IPS DF 6.9 (cell line): ENCODE measurements around the gene CACNA1H.

Experiments used
- DNase-seq: peaks from one replicate; pipeline ENCODE4 v3.0.0-alpha.2; 2013; ENCODE audit warnings: low read depth, low spot score
- H3K27ac ChIP-seq: one replicate; pipeline ENCODE4 v1.5.1; 2013; ENCODE audit warnings: low read length, control low read depth
- H3K27me3 ChIP-seq: 2 replicates; pipeline ENCODE4 v1.6.1; 2013; ENCODE audit warnings: mild to moderate bottlenecking, low read length; ENCODE audit not compliant: control insufficient read depth, insufficient read depth
- H3K36me3 ChIP-seq: 2 replicates; pipeline ENCODE4 v1.6.1; 2013; ENCODE audit warnings: low read length; ENCODE audit not compliant: control insufficient read depth, insufficient read depth
- H3K4me1 ChIP-seq: 2 replicates; pipeline ENCODE4 v1.6.1; 2013; ENCODE audit warnings: low read length; ENCODE audit not compliant: control insufficient read depth, insufficient read depth
- H3K4me3 ChIP-seq: 2 replicates; pipeline ENCODE4 v1.5.1; 2013; ENCODE audit warnings: mild to moderate bottlenecking, low read length
- H3K9me3 ChIP-seq: 2 replicates; pipeline ENCODE4 v1.6.1; 2013; ENCODE audit warnings: low read length, inconsistent platforms; ENCODE audit not compliant: control insufficient read depth, insufficient read depth
- WGBS: extraction: QIAGEN DNeasy Blood & Tissue Kit; methylation state at CpG from one replicate; pipeline ENCODE4 v1.1.7; 2013; ENCODE audit warnings: mixed read lengths, missing lambda C conversion rate; ENCODE audit not compliant: insufficient read length, insufficient coverage; 5-methylcytosine and 5-hydroxymethylcytosine counted together

CACNA1H gene

DNA sequence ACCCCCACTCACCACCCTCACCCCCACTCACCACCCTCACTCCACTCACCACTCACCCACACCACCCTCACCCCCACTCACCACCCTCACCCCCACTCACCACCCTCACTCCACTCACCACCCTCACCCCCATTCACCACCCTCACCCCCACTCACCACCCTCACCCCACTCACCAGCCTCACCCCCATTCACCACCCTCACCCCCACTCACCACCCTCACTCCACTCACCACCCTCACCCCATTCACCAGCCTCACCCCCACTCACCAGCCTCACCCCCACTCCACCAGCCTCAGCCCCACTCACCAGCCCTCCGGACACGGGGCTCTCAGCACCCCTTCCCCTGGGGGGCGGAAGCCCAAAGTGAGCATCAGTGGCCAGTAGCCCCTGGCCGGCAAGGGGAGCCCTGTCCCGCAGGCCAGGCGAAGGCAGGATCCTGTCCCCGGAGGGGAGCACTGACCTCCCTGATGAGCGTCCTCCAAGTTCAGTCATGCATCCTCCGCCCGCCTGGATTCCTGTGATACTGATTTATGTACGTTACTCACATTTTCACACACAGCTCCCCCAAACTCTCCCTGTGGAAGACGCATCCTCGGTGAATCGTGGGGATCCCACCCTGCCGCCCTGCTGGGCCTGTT, 38.9 kb upstream of the CACNA1H start:
- Histone ChIP-seq H3K27me3 (no peaks in the 10 kb centered on the region), H3K4me1 (no peaks in the 10 kb centered on the region; the same call in 1 of the 2 replicates), H3K4me3 (no peak overlapping the region), H3K9me3 (no peaks in the 10 kb centered on the region), H3K27ac (no peak overlapping the region), H3K36me3 (no peaks in the 10 kb centered on the region)
- DNase-seq = no peak
- no CpG with 5 or more reads among the region's 15 CpGs for WGBS

DNA sequence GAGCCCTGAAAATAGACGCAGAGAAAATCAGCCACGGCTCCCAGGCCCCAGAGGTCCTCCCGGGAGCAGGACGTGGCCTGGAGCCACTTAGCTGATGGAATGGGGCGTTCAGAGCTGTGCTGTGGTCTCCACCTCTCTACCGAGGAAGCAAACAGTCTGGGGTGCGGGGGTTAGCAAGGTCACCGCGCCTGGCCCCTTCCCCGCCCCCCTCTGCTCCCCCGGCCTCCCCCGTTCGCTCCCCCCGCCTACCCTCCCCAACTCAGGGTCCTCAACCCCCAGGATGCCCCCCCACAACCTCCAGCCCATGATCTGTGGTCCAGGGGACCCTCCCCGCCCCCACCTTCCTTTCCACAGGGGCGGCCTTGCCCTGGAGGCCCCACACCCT, 36.2 kb upstream of the CACNA1H start:
- no CpG with 5 or more reads among the region's 16 CpGs for WGBS
- no peaks in the 10 kb centered on the region; the same call in 1 of the 2 replicates for H3K4me1 ChIP-seq
- H3K27ac ChIP-seq = no peak overlapping the region
- H3K36me3 ChIP-seq = no peaks in the 10 kb centered on the region
- no peak for DNase-seq
- H3K4me3 ChIP-seq = no peak overlapping the region
- H3K27me3 ChIP-seq = no peaks in the 10 kb centered on the region
- no peaks in the 10 kb centered on the region for H3K9me3 ChIP-seq

DNA sequence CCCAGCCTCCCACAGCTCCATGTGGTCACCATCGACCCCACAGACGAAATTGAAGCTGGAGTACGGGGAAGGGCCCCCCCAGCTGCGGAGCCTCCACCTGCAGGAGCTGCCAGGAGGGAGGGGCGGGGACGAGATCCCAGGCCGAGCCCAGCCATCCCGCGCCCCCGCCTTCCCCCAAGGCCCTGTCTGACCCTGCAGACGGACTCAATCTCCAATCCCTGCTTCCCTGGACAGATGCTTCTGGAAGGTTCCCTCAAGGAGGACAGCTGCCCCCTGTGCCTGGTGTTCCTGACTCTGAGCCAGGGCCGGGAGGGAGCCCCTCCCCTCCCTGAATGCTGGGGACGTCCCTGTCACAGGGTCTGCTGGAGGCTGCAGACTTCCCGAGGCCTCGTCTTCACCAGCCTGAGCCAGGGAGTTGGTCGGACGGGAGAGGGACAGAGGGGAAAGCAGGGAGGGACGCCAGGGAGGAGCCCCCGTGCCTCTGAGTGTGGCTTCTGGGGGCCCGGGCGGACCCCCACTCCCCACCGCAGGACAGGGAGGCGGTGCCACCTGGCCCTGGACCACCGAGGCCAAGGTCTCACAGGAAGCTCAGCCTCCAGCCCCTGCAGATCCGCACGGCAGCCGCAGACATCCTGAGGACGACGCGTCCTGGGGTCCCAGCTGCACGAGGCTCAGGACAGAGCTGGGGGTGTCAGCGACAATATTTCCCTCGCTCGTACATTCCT, 35.6 kb upstream of the CACNA1H start:
- no peak for DNase-seq
- Histone ChIP-seq H3K27ac (no peak overlapping the region), H3K9me3 (no peaks in the 10 kb centered on the region), H3K27me3 (no peaks in the 10 kb centered on the region), H3K4me3 (no peak overlapping the region), H3K36me3 (no peaks in the 10 kb centered on the region), H3K4me1 (no peaks in the 10 kb centered on the region; the same call in 1 of the 2 replicates)
- WGBS = no CpG with 5 or more reads among the region's 34 CpGs

DNA sequence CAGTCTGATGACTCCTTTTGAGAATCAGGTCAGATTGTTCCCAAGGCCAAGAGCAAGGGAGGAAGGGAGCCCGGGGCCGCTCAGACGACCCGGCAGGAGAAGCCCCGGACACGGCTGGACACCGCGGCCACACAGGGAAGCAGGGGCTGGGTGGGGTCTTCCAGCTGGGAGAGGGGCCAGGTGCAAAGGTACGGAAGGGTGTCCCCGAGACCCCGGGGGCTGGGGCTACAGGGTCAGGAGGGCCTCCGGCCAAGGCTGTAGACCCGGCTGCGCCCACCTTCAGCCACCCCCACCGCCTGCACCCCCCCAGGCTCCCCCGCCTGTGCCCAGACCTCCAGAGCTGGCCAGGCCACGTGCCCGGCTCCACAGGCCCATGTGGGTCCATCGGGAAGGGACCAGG, 35.0 kb upstream of the CACNA1H start:
- H3K4me1 ChIP-seq = no peaks in the 10 kb centered on the region; the same call in 1 of the 2 replicates
- WGBS = no CpG with 5 or more reads among the region's 19 CpGs
- H3K27ac ChIP-seq = no peak overlapping the region
- no peak overlapping the region for H3K4me3 ChIP-seq
- no peaks in the 10 kb centered on the region for H3K27me3 ChIP-seq
- DNase-seq = no peak
- no peaks in the 10 kb centered on the region for H3K36me3 ChIP-seq
- no peaks in the 10 kb centered on the region for H3K9me3 ChIP-seq

DNA sequence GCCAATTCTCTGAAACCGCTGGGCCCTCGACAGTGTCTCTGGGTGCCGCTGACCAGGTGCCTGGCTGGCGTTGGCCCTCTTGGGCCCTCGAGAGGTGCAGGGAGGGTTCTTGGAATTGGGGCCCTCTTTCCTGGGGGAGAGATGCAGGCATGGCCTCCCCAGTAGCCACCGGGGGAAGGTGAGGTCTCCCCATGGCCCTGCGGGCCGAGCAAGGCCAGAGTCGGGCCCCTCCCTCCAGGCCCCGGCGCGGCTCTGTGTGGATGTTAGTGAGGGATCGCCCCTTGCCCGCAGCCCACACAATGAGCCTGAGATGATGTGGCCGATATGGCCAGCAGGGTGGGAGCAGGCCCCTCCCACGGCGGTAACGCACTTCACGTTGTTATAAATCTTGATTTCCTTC, 33.8 kb upstream of the CACNA1H start:
- H3K27me3 ChIP-seq = no peaks in the 10 kb centered on the region
- H3K4me3 ChIP-seq = no peak overlapping the region
- DNase-seq = no peak
- H3K9me3 ChIP-seq = no peaks in the 10 kb centered on the region
- WGBS = no CpG with 5 or more reads among the region's 19 CpGs
- H3K27ac ChIP-seq = no peak overlapping the region
- H3K4me1 ChIP-seq = no peaks in the 10 kb centered on the region; the same call in 1 of the 2 replicates
- H3K36me3 ChIP-seq = no peaks in the 10 kb centered on the region

DNA sequence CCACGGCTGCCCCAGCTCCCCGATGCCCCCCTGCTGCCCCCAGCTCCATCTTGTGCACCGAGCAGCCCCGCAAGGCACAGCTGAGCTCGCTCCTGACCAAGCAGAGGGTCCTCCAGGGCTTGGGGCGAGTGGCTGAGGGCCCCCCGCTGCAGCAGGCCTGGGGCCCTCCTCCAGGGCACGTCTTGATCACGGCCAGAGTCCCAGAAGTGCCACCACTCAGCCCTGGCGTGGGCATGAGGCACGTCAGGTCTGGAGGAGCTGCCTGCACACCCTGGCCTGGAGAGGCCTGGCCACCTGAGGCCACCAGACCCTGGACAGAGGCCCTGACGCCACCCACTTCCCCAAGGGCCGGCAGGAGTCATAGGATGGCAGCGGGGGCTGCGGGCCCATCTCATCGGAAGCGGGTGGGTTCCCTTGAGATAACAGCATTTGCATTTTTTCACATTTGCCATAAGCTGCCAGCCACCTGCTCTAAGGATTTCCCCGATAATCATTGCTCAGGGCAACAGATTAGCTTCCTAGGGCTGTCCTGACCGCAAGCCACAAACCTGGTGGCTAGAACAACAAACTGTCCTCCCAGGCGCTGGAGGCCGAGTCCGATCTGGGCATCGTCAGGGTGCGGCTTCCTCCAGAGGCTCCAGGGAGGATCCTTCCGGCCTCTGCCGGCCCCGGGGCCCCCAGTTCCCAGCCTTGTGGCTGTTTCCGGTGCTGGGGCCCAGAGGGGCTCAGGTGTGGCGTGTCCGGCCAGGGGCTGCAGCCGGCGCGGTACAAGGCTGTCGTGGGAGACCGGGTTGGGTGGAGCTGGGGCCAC, 32.9 kb upstream of the CACNA1H start:
- H3K4me3 ChIP-seq = no peak overlapping the region
- no CpG with 5 or more reads among the region's 35 CpGs for WGBS
- no peaks in the 10 kb centered on the region for H3K36me3 ChIP-seq
- no peaks in the 10 kb centered on the region; the same call in 1 of the 2 replicates for H3K4me1 ChIP-seq
- DNase-seq = no peak
- no peaks in the 10 kb centered on the region for H3K9me3 ChIP-seq
- H3K27ac ChIP-seq = no peak overlapping the region
- H3K27me3 ChIP-seq = no peaks in the 10 kb centered on the region

DNA sequence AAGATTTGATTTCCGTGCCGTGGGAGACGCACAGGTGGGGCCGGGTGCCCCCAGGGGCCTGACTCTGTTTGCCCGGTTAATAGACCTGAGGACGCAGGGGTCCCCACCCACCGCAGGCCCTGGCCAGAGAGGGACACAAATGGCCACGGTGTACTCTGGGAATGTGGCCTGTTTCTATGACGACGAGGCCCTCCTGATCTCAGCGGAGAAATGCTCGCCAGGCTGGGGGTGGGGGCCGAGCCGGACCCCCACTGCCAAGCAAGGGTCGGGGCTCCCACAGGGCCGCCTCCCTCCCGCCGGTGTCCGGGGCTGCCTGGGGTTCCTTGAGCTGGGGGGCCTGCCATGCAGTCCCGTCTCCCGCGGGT, 32.3 kb upstream of the CACNA1H start:
- Histone ChIP-seq H3K4me3 (no peak overlapping the region), H3K36me3 (no peaks in the 10 kb centered on the region), H3K4me1 (no peaks in the 10 kb centered on the region; the same call in 1 of the 2 replicates), H3K27ac (no peak overlapping the region), H3K9me3 (no peaks in the 10 kb centered on the region), H3K27me3 (no peaks in the 10 kb centered on the region)
- DNase-seq = no peak
- no CpG with 5 or more reads among the region's 22 CpGs for WGBS

DNA sequence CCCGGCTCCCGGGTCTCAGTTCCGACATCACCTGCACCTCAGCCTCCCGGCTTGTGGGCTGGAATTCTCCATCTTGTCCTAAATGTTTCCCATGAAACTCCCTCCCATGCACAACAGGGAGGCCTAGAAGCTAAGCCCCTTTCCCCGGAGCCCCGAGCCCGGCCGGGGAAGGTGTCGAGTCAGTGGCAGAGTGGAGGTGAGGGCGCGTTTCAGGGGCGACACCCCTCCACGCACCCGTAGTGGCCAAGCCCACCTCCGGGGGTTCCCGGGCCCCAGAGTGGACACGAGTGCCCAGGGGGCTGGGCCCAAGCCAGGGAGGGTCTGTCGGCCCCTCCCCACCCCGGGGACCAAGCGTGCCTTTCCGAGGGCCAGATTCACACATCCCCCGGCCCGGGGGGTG, 31.9 kb upstream of the CACNA1H start:
- H3K27me3 ChIP-seq = no peaks in the 10 kb centered on the region
- no peaks in the 10 kb centered on the region for H3K36me3 ChIP-seq
- no peak overlapping the region for H3K27ac ChIP-seq
- no CpG with 5 or more reads among the region's 23 CpGs for WGBS
- no peak overlapping the region for H3K4me3 ChIP-seq
- DNase-seq = no peak
- H3K9me3 ChIP-seq = no peaks in the 10 kb centered on the region
- no peaks in the 10 kb centered on the region; the same call in 1 of the 2 replicates for H3K4me1 ChIP-seq

DNA sequence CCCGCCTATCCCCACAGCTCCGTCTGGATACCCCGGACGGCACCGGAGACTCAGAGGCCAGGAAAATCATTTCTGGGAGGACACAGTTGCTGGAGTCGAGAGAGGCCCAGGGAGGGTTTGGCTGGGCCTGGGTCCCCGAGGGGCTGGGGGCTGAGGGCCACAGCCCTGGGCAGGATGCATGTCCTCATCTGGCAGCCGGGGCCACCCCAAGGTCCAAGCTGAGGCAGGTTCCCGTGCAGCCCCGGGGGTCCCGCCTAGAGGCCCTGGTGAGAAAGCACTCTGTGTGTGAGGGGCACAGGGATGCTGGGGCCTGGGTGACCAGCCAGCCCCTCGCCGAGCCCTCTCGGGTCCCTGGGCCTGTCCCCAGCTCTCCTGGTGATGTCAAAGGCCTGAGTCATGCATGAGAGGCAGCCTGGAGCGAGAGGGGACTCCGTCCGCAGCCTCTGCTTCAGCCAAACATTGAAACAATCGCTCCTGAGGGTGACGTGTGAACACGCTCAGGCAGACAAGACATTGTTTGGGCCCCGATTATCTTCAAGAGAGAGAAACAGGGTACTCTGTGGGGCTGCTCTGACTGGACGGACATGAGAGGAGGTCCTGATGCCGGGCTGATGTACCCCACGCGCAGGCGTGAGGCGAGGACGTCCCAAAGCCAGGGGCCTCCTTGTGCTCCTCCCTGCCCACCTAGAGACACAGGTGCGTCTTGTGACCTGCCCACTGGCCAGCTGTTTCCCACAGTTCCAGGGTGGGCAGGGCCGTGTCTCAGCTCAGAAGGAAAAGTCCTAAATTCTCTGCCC, 31.1 kb upstream of the CACNA1H start:
- Histone ChIP-seq H3K27me3 (no peaks in the 10 kb centered on the region), H3K36me3 (no peaks in the 10 kb centered on the region), H3K27ac (no peak overlapping the region), H3K4me3 (no peak overlapping the region), H3K4me1 (peaks cover 2% of the 10 kb centered on the region), H3K9me3 (no peaks in the 10 kb centered on the region)
- no CpG with 5 or more reads among the region's 30 CpGs for WGBS
- no peak for DNase-seq

DNA sequence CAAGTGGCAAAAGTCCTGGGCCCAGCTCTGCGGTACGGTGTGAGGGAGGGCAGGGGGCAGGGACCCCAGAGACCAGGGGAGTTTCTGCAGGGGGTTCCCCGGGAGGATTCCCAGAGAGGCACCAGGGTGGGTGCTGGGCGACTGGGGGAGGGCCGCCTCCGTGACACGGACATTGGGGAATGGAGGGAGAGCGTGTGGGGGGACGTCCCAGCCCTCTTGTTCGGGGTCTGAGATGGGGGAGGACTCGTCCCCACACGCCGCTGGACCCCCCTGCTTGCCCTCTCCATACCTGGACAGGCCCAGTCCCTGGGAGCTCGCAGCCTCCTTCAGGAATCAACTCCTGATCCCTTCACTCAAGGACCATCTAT, 30.5 kb upstream of the CACNA1H start:
- no peak for DNase-seq
- no CpG with 5 or more reads among the region's 14 CpGs for WGBS
- Histone ChIP-seq H3K4me1 (peaks cover 2% of the 10 kb centered on the region), H3K36me3 (no peaks in the 10 kb centered on the region), H3K27me3 (no peaks in the 10 kb centered on the region), H3K9me3 (no peaks in the 10 kb centered on the region), H3K4me3 (no peak overlapping the region), H3K27ac (no peak overlapping the region)
